Stimulated activated naive B cell treated with anti-CD40 and anti-IgM and Interleukin-4, amounts not matched to agents 10 μg/mL and 1 μg/mL and 100 μg/mL, for 72 hours (primary cell): ENCODE measurements around the gene NID2.

ENCODE experiments used
- ATAC-seq, 2 donors: fragments of 150-1000 bp; cut with Tn5 transposase; replicated peaks; 2 replicates each; pipeline ENCODE4 v1.10.0; 2021; ENCODE audit warnings: moderate library complexity in 1 of 2
- DNase-seq: peaks from one replicate; pipeline ENCODE4 v3.0.0; 2021
- H3K27ac Mint-ChIP-seq: one replicate; pipeline ENCODE4 v1.8.0; 2022; ENCODE audit warnings: mild to moderate bottlenecking, mixed read lengths
- H3K27me3 Mint-ChIP-seq, 2 donors: one replicate each; pipeline ENCODE4 v1.8.0; 2022; ENCODE audit warnings: mixed read lengths in 2 of 2
- H3K36me3 Mint-ChIP-seq, 2 donors: one replicate each; pipeline ENCODE4 v1.8.0; 2022; ENCODE audit warnings: mixed read lengths in 2 of 2, mild to moderate bottlenecking in 1 of 2
- H3K4me1 Mint-ChIP-seq, 2 donors: one replicate each; pipeline ENCODE4 v1.8.0; 2022; ENCODE audit warnings: mixed read lengths in 2 of 2, mild to moderate bottlenecking in 1 of 2
- H3K4me3 Mint-ChIP-seq, 2 donors: one replicate each; pipeline ENCODE4 v1.8.0; 2022; ENCODE audit warnings: mild to moderate bottlenecking in 2 of 2, mixed read lengths in 2 of 2, moderate library complexity in 1 of 2
- H3K9me3 Mint-ChIP-seq, 2 donors: one replicate each; pipeline ENCODE4 v1.8.0; 2022; ENCODE audit warnings: mixed read lengths in 2 of 2, mild to moderate bottlenecking in 1 of 2

Gene NID2

DNA sequence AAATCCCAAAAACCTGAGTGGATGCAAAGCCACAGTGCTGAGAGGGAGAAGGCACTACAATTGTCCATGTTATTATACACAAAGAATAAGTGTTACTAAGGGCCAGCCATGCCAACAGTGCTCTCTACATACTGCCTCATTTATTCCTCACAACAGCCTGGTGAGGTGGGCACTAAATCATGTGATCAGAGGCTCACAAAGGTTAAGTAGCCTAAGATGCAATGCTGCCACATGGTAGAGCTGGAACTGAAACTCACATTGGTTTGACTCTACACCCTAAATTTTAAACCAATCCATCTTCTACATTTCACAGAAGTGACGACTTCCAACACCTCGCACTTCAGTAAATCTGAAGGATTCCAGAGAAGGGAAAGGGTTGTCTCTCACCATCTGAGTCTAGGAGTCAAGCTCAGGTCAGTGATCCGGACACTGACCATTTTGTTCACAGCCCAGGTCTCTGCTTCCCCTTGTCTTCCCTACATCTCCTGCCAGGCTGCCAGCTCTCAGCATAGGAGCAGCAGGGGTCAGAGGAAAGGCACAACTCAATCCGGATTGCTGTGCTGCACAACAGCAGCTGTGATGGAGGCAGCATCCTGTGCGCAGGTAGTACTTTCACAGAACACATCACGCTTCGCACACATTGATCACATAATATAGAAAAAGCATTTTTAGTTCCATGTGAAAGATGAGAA lies 29.6 kb downstream of the NID2 start:
- DNase-seq, result no peak
- Mint-ChIP-seq H3K27ac (no peak overlapping the region), H3K27me3 (peaks cover 21 to 23% of the 10 kb centered on the region in 2 donors), H3K4me1 (peaks cover 6 to 11% of the 10 kb centered on the region in 2 donors), H3K4me3 (no peak overlapping the region), H3K9me3 (peaks cover 3 to 5% of the 10 kb centered on the region in 2 donors), H3K36me3 (no peaks in the 10 kb centered on the region)
- ATAC-seq, result peak in 1 of 2 donors; percentile 63

DNA sequence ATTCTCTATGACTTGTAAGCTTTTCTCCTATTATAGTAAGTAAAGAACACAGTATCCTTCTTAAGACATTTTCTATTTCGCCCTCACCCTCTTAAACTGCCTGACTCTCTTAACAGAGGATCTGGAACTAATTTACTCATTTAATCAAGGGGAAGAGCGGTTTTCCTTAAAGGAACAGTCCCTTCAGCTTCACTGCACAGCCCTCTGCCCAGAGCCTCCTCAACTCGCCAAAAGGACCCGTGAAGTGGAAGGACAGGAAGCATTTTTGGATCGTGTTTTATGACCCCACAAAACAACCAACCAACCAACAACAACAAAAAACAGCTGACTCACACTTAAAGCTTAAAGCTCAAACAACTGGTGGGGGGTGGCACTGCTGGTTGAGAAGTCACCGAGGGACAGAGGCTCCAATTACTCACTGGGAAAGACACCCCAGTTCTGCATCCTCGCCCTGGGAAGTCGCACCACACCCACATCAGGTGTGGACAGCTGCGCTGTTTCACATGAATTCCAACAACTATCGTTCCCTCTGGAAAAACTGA lies 35.7 kb downstream of the NID2 start:
- ATAC-seq, result no peak
- Mint-ChIP-seq H3K9me3 (peaks cover 3 to 5% of the 10 kb centered on the region in 2 donors), H3K4me3 (no peak overlapping the region), H3K4me1 (no peaks in the 10 kb centered on the region), H3K27me3 (peaks cover 5 to 17% of the 10 kb centered on the region in 2 donors), H3K36me3 (no peaks in the 10 kb centered on the region), H3K27ac (no peak overlapping the region)
- no peak for DNase-seq

DNA sequence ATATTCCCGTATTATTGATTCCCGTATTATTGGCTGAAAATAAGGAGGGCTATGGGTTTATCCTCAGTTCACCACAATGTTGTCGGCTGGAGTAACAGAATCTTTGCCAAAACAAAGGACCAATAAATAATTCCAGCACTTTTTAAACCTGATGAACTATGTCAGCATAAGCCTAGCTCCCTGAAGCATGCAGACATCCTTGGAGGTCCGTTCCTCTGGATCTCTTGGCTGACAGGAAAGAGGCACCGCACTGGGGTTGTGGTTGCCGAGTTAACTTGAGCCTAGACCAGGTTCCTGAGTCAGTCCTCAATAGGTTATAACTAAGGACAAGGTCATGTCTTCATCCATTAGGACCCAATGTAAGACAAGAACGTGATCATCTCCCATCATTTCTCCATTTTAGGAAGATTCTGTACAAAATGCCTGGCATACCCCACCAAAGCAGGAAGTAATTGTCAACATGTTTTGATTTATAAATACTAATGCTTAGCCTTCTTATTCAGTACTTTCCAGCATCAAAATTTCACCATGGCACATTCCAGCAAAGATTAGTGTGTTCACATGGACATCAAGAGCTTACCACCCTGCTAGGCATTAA lies 36.6 kb downstream of the NID2 start:
- peaks cover 5 to 16% of the 10 kb centered on the region in 2 donors for H3K27me3 Mint-ChIP-seq
- peaks cover 3 to 5% of the 10 kb centered on the region in 2 donors for H3K9me3 Mint-ChIP-seq
- no peak for DNase-seq
- no peak for ATAC-seq
- no peak overlapping the region for H3K27ac Mint-ChIP-seq
- H3K4me3 Mint-ChIP-seq, result no peak overlapping the region
- H3K4me1 Mint-ChIP-seq, result no peaks in the 10 kb centered on the region
- H3K36me3 Mint-ChIP-seq, result no peaks in the 10 kb centered on the region

DNA sequence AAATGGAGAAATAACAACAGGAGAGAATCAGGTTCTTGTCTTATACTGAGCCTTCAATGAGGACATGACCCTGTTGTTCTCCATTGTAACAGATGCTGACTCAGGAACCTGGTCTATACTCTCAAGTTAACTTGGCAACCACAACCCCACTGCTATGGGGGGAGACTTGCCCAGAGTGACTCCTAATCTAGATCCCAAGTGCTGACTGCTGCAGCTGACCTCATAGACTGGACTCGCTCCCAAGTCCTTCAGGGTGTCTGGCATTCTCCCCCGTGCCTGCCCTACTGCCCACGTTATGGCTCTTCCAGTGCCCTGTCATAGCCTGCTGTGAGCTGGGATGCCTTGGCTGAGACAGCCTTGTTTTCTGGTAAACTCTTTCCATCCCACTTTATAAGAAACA lies 37.1 kb downstream of the NID2 start:
- Mint-ChIP-seq H3K36me3 (no peaks in the 10 kb centered on the region), H3K4me1 (no peaks in the 10 kb centered on the region), H3K27me3 (peaks cover 5 to 16% of the 10 kb centered on the region in 2 donors), H3K9me3 (peaks cover 3 to 5% of the 10 kb centered on the region in 2 donors), H3K4me3 (no peak overlapping the region), H3K27ac (no peak overlapping the region)
- ATAC-seq (no peak), DNase-seq (no peak)

DNA sequence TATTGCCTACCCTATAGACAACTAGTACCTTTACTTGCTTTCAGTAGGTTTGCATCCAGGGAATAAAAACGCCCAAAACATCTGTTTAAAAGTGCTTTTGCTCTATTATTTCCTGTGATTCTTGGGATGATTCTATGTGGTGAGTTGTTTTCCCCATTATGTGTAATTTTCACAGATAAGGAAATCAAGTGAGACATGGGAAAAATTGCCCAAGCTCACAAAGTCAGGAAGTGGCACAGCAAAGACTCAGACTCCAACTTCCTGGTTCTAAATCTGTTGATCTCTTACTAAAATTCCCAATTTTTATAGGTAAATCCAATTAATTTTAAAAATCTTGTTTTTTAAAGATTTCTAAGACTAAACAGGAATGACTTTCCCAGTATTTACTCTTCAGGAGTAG lies 39.0 kb downstream of the NID2 start:
- no peaks in the 10 kb centered on the region for H3K36me3 Mint-ChIP-seq
- no peaks in the 10 kb centered on the region for H3K9me3 Mint-ChIP-seq
- peaks cover 5 to 9% of the 10 kb centered on the region in 2 donors for H3K27me3 Mint-ChIP-seq
- H3K27ac Mint-ChIP-seq, result no peak overlapping the region
- no peak overlapping the region for H3K4me3 Mint-ChIP-seq
- ATAC-seq, result no peak
- no peaks in the 10 kb centered on the region for H3K4me1 Mint-ChIP-seq
- DNase-seq, result no peak

DNA sequence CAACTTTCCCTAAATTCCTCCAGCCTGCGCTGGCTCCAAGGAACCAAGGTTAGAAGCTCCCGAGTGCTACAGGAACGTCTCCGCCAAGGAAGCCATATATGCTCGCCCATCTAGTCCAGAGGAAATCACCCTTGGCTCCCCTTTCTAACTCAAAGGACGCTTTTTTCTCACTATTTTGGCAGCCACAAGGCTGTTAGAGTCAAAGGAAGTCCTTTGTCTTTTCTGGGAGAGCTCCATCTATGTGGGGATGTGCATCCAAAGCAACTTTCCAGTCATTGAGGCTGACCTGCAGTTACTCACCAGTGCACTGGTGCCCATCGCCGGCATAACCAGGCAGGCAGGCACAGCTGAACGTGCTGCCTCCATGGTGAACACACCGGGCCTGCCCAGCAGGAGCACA lies 42.0 kb downstream of the NID2 start:
- Mint-ChIP-seq H3K4me3 (no peak overlapping the region), H3K27ac (no peak overlapping the region), H3K9me3 (peaks cover 0 to 1% of the 10 kb centered on the region in 2 donors), H3K27me3 (no peaks in the 10 kb centered on the region), H3K36me3 (peaks cover 0 to 3% of the 10 kb centered on the region in 2 donors), H3K4me1 (peaks cover 8 to 12% of the 10 kb centered on the region in 2 donors)
- ATAC-seq (no peak), DNase-seq (no peak)

DNA sequence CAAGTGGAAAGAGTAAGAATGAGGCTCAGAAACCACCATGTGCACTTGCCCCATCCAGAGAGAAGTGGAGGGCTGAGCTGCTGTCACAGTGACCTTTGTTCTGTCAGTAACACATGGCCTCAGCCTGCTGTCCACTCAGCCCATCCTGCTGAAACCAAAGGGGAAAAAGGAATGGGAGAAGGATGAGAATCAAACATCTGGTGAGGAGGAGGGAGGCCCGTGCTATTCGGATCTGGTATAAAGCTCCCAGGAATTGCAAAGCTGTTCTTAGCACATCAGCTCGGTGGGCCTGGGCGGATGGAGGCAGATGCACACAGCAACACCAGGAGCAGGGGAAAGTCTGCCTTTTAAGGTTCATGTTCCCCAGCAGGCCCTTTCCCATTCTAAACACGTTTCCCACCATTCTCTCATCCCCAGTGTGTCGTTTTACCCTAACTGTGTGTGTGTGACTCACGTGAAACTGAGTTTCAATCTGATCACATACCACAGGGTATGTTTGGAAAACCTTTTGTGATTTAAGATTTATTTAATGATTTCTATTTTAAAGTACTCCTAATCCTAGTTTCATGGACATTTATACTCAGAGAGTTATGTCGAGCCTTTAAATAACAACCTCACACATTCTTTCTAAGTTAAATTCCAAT lies 42.7 kb downstream of the NID2 start:
- DNase-seq, result no peak
- no peak overlapping the region for H3K27ac Mint-ChIP-seq
- H3K4me3 Mint-ChIP-seq, result no peak overlapping the region
- ATAC-seq, result no peak
- peaks cover 0 to 3% of the 10 kb centered on the region in 2 donors for H3K36me3 Mint-ChIP-seq
- no peaks in the 10 kb centered on the region for H3K27me3 Mint-ChIP-seq
- H3K4me1 Mint-ChIP-seq, result peaks cover 11 to 20% of the 10 kb centered on the region in 2 donors
- peaks cover 0 to 1% of the 10 kb centered on the region in 2 donors for H3K9me3 Mint-ChIP-seq

DNA sequence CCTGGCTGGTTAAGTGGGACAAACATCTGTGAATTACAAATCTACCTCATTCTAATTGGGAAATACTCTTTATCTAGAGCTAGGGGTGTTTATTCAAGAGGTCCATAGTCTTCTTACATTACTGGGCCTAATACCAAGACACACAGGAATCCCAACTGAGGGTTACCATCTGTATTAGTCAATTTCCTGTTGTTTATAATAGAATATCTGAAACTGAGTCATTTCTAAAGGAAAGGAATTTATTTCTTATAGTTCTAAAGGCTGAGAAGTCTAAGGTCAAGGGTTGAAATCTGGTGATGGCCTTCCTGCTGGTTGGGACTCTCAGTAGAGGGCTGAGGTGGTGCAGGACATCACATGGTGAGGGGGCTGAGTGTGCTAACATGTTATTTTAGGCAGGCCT lies 43.5 kb downstream of the NID2 start:
- Mint-ChIP-seq H3K27me3 (peaks cover 0 to under 1% of the 10 kb centered on the region in 2 donors), H3K27ac (no peak overlapping the region), H3K4me1 (peaks cover 14 to 26% of the 10 kb centered on the region in 2 donors), H3K9me3 (peaks cover 0 to 1% of the 10 kb centered on the region in 2 donors), H3K4me3 (no peak overlapping the region), H3K36me3 (peaks cover 0 to 3% of the 10 kb centered on the region in 2 donors)
- DNase-seq (no peak), ATAC-seq (no peak)

DNA sequence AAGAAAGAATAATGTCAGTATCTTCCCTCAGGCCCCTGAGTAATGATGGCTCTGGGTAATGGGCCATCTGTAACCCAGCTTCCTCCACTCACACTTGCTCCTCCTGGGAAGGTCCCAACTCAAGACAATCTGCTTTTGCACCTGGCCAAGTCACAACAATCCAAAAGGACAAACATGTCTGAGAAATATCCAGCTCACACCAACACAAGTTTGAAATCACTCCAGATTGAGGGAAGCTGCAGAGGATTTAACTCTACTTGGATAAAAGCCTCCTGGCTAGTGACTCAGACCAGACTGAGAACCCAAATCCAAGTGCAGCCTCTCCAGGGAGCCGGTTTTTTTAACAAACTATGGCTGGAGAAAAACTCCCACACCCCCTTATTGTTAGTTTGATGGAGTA lies 45.3 kb downstream of the NID2 start:
- no peak for DNase-seq
- no peak for ATAC-seq
- Mint-ChIP-seq H3K27ac (no peak overlapping the region), H3K4me1 (peaks cover 20 to 31% of the 10 kb centered on the region in 2 donors), H3K4me3 (peak overlapping the region in 1 of 2 donors; percentile 29), H3K36me3 (peaks cover 0 to 3% of the 10 kb centered on the region in 2 donors), H3K27me3 (peaks cover 0 to 12% of the 10 kb centered on the region in 2 donors), H3K9me3 (peaks cover 0 to 1% of the 10 kb centered on the region in 2 donors)

DNA sequence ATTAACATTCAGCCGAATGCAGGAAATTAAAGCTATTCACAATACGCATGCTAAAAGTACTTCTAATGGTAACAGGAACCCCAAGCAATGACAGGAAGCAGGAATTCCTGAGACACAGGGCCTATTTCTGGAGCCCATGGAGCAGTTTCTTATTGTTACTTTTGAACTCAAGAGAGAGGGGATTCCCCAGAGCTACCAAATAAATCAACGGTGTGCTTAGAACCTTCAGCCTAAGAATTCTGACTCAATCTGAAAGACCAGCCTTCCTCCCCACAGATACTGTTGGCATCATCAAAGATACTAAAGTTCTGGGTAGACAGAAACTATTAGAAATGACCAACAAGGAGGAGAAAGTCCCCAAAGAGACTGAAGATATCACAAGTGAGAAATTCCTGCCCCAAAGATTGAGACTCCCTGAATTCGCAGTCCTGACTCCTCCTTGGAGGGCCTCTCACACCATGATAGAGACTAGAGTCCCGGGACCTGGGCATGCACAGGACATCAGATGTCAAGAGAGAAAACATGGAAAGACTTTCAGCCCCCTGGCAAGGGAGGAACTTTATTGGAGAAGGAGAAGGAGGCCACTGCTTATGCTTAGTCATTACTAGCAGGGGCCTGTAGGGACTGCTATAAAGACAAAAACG lies 46.8 kb downstream of the NID2 start:
- Mint-ChIP-seq H3K4me1 (peaks cover 20 to 31% of the 10 kb centered on the region in 2 donors), H3K27ac (peak overlapping the region; percentile 76), H3K4me3 (peak overlapping the region; percentile 15 to 23), H3K27me3 (peaks cover 0 to 16% of the 10 kb centered on the region in 2 donors), H3K9me3 (peaks cover 0 to 1% of the 10 kb centered on the region in 2 donors), H3K36me3 (peaks cover 0 to 3% of the 10 kb centered on the region in 2 donors)
- DNase-seq (peak; percentile 29), ATAC-seq (peak; percentile 98)

DNA sequence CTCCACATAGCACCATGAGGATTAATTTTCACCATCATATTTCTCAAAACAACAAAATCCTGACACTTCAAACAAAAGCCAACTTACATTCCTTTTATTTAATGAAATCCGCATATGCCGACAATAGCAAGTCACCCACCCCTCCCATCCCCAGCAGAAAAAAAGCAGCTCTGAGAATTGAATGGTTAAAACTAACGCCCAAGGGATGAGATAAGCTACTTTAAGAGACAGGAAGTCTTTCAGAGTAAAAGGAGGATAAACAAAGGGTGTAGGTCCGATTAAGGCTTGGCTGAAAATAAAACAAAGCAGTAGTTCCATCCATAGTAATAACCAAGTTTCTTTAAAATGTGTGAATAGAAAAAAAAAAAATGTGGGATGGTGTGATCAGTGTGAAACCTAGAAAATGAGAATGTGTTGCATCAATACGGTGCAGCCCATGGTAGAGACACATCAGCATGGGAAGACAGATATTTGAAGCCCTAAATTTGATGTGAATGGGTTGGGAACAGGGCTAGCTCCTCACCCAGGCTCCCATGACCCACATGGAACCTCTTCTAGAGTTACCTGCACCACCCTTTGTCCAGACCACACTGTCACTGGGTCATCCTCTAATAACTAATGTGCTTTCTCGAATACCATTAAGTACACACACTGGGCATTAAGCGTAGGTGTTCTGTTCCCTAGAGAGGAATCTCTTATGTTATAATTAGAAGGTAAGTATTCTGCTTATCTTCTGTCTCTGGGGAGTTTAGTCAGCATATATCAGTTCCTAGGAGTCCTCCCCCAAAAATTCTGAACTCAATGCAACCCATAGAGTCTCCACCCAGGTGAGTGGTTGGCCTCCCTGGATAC lies 47.8 kb downstream of the NID2 start:
- H3K27ac Mint-ChIP-seq, result no peak overlapping the region
- no peak overlapping the region for H3K4me3 Mint-ChIP-seq
- ATAC-seq, result peak; percentile 45 to 48
- H3K27me3 Mint-ChIP-seq, result peaks cover 0 to 23% of the 10 kb centered on the region in 2 donors
- no peak for DNase-seq
- peaks cover 20 to 31% of the 10 kb centered on the region in 2 donors for H3K4me1 Mint-ChIP-seq
- peaks cover 0 to 1% of the 10 kb centered on the region in 2 donors for H3K9me3 Mint-ChIP-seq
- H3K36me3 Mint-ChIP-seq, result peaks cover 0 to 3% of the 10 kb centered on the region in 2 donors

DNA sequence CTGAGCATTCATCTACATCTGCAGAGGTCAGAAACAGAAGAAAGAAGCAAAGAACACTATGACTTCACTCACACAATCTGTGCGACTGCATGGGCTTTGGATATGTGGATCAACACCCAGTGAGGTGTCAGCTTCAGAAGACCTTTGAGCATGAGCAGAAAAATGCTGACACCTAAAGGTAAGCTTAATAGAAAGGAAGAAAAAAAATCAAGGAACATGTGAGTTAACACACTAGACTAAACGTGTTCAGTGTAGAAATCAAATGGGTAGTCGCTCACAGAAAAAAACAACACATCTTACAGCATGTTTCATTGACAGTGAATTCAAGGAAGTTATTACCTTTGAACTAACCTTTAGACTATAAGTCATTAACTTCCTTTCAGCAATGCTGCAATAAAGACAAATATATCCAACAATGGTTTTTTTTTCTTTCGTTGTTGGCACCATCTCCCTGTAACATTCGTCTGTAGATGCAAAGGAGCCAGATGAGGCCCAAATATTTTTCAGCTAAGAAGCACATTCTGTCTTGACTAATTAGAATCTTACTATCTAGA lies 48.6 kb downstream of the NID2 start:
- Mint-ChIP-seq H3K27ac (no peak overlapping the region), H3K27me3 (peaks cover 0 to 23% of the 10 kb centered on the region in 2 donors), H3K36me3 (peaks cover 0 to 3% of the 10 kb centered on the region in 2 donors), H3K4me1 (peaks cover 20 to 31% of the 10 kb centered on the region in 2 donors), H3K9me3 (peaks cover 0 to 1% of the 10 kb centered on the region in 2 donors), H3K4me3 (no peak overlapping the region)
- ATAC-seq (no peak), DNase-seq (no peak)

DNA sequence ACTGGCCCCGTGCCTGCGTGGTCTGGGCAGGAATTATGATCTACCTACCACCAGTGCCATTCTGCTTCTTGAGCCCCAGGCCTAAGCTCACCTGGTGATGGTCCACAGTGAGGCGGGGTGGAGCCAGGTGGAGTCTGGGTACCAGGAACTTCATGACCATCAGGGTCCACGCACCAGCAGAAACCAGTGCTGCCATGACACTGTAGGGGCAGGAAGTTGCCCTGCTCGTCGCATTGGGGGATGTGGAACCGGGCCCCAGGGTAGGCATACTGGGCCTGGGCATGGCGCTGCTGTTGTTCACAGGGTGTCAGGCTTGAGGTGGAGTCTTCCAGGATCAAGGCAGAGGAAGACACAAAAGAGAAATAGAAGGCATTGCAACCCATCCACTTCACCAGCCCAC lies 49.9 kb downstream of the NID2 start:
- H3K27me3 Mint-ChIP-seq, result peaks cover 0 to 23% of the 10 kb centered on the region in 2 donors
- no peak for DNase-seq
- H3K4me3 Mint-ChIP-seq, result no peak overlapping the region
- ATAC-seq, result no peak
- peaks cover 0 to 1% of the 10 kb centered on the region in 2 donors for H3K9me3 Mint-ChIP-seq
- H3K36me3 Mint-ChIP-seq, result peaks cover 1 to 3% of the 10 kb centered on the region in 2 donors
- peaks cover 24 to 36% of the 10 kb centered on the region in 2 donors for H3K4me1 Mint-ChIP-seq
- H3K27ac Mint-ChIP-seq, result no peak overlapping the region
